Neutrophil (primary cell): ENCODE data around the gene DHH.

Experiments
- H3K27ac ChIP-seq: fragments of 200-600 bp; sonication (generic); 2 replicates; pipeline ENCODE4 v1.5.1; 2016; ENCODE audit warnings: mild to moderate bottlenecking, moderate library complexity
- H3K27me3 ChIP-seq: fragments of 200-600 bp; sonication (generic); 2 replicates; pipeline ENCODE4 v1.6.0; 2016; ENCODE audit warnings: mild to moderate bottlenecking
- H3K36me3 ChIP-seq: fragments of 200-600 bp; sonication (generic); 2 replicates; pipeline ENCODE4 v1.5.1; 2017
- H3K4me1 ChIP-seq, 2 experiments: fragments of 200-600 bp in 1 of 2; sonication (generic) in 1 of 2; 1 replicate in 1 of 2; 2 replicates in 1 of 2; pipeline versions ENCODE4 v1.5.1 to v1.6.1; 2013 to 2016; ENCODE audit warnings: low read depth in 1 of 2, low read length in 1 of 2, mild to moderate bottlenecking in 1 of 2, moderate library complexity in 1 of 2; ENCODE audit not compliant: control insufficient read depth in 1 of 2, insufficient read depth in 1 of 2
- H3K4me3 ChIP-seq, 2 experiments: fragments of 200-600 bp in 1 of 2; sonication (generic) in 1 of 2; 1 replicate in 1 of 2; 2 replicates in 1 of 2; pipeline ENCODE4 v1.5.1; 2013 to 2016; ENCODE audit warnings: low read depth in 1 of 2, low read length in 1 of 2, mild to moderate bottlenecking in 1 of 2, moderate library complexity in 1 of 2
- H3K9me3 ChIP-seq: fragments of 200-600 bp; sonication (generic); 2 replicates; pipeline ENCODE4 v1.5.1; 2016
- CTCF ChIP-seq: fragments of 200-600 bp; sonication (generic); IDR thresholded peaks from 2 replicates; pipeline ENCODE4 v1.5.1; 2016; ENCODE audit warnings: antibody characterized with exemption

The DHH gene

GRCh38 chr12:49061157-49061650, 33.4 kb downstream of the DHH start:
- Histone ChIP-seq H3K36me3 (no peaks in the 10 kb centered on the region), H3K27me3 (no peaks in the 10 kb centered on the region), H3K27ac (peak overlapping the region; percentile 97), H3K4me1 (peaks cover 42 to 46% of the 10 kb centered on the region in 2 experiments), H3K4me3 (peak overlapping the region; percentile 90 to 96), H3K9me3 (no peaks in the 10 kb centered on the region)
- TF ChIP-seq CTCF, result no peak

GRCh38 chr12:49060237-49061156, 34.1 kb downstream of the DHH start, which contains the start of gene KMT2D:
Gene KMT2D, minus strand, starts transcription at chr12:49060794. Its CDS starts 5,470 bp downstream, at chr12:49055324.
- H3K27ac ChIP-seq, result peak within 1 kb of the TSS; percentile 97
- no peaks in the 10 kb centered on the region for H3K9me3 ChIP-seq
- peaks cover 49 to 53% of the 10 kb centered on the region in 2 experiments for H3K4me1 ChIP-seq
- peak within 1 kb of the TSS; percentile 90 to 96 for H3K4me3 ChIP-seq
- no peaks in the 10 kb centered on the region for H3K36me3 ChIP-seq
- H3K27me3 ChIP-seq, result no peaks in the 10 kb centered on the region
- peak; percentile 77 for TF ChIP-seq CTCF

- peaks cover 54 to 63% of the 10 kb centered on the region in 2 experiments for H3K4me1 ChIP-seq
- peak overlapping the region; percentile 97 for H3K27ac ChIP-seq
- H3K36me3 ChIP-seq, result peaks cover 7% of the 10 kb centered on the region
- no peak for TF ChIP-seq CTCF
- H3K27me3 ChIP-seq, result no peaks in the 10 kb centered on the region
- peak overlapping the region; percentile 90 to 96 for H3K4me3 ChIP-seq
- no peaks in the 10 kb centered on the region for H3K9me3 ChIP-seq
These were observed 35.1 kb downstream of the DHH start for GRCh38 chr12:49059299-49060171.

- no peak for TF ChIP-seq CTCF
- H3K27ac ChIP-seq, result peak overlapping the region; percentile 97
- H3K4me3 ChIP-seq, result peak overlapping the region; percentile 90 to 96
- no peaks in the 10 kb centered on the region for H3K27me3 ChIP-seq
- H3K4me1 ChIP-seq, result peaks cover 53 to 61% of the 10 kb centered on the region in 2 experiments
- H3K36me3 ChIP-seq, result peaks cover 13% of the 10 kb centered on the region
- no peaks in the 10 kb centered on the region for H3K9me3 ChIP-seq
These were observed 35.6 kb downstream of the DHH start for GRCh38 chr12:49059045-49059298.

GRCh38 chr12:49058366-49059044, 36.1 kb downstream of the DHH start:
- Histone ChIP-seq H3K4me3 (peak overlapping the region; percentile 90 to 96), H3K36me3 (peaks cover 17% of the 10 kb centered on the region)

More at GRCh38 chr12:49058366-49059044, 36.1 kb downstream of the DHH start:
- Histone ChIP-seq H3K9me3 (no peaks in the 10 kb centered on the region), H3K27ac (peak overlapping the region; percentile 97), H3K27me3 (no peaks in the 10 kb centered on the region), H3K4me1 (peaks cover 49 to 59% of the 10 kb centered on the region in 2 experiments)
- TF ChIP-seq CTCF, result no peak
